ENCODE results near the gene CXCL14.

The CXCL14 gene

GRCh38 chr5:135596788-135597187 is 18.0 kb upstream of the CXCL14 start:
- Histone ChIP-seq H4K91ac (ENCODE audit: low read depth, low read length) (no peak overlapping the region), H2BK5ac (ENCODE audit: low read depth, low read length, poor library complexity) (no peak overlapping the region), H3K9ac (ENCODE audit: low read length) (no peak overlapping the region), H3K27me3 (ENCODE audit: insufficient read depth, low read length) (no peaks in the 10 kb centered on the region), H4K12ac (ENCODE audit: low read depth, low read length) (no peak overlapping the region), H3K23ac (ENCODE audit: low read length) (no peak overlapping the region), H2BK12ac (ENCODE audit: low read length) (no peak overlapping the region), H2AK5ac (ENCODE audit: low read length) (no peak overlapping the region), H3K27ac (ENCODE audit: low read depth, low read length) (no peak overlapping the region), H2BK120ac (ENCODE audit: insufficient read depth, low read length, poor library complexity) (no peak overlapping the region), H3K4me2 (ENCODE audit: low read length) (no peak overlapping the region), H3K18ac (ENCODE audit: low read length) (no peak overlapping the region), H3K9me3 (ENCODE audit: insufficient read depth, low read depth, low read length) (no peaks in the 10 kb centered on the region), H3K4me1 (ENCODE audit: control insufficient read depth in 1 of 2, insufficient read depth in 2 of 2, low read length in 2 of 2) (peaks cover 0 to 3% of the 10 kb centered on the region in 2 experiments), H3K14ac (ENCODE audit: low read length) (no peak overlapping the region), H3K79me2 (ENCODE audit: control insufficient read depth, insufficient read depth, low read length, poor library complexity) (no peaks in the 10 kb centered on the region), H3K36me3 (ENCODE audit: control insufficient read depth in 1 of 2, insufficient read depth in 2 of 2, low read length in 2 of 2) (no peaks in the 10 kb centered on the region), H2AFZ (ENCODE audit: insufficient read depth, low read length, poor library complexity) (no peak overlapping the region), H3K4me3 (ENCODE audit: low read depth, low read length) (no peak overlapping the region), H3K4ac (ENCODE audit: low read depth, low read length) (no peak overlapping the region), H4K8ac (ENCODE audit: low read depth, low read length) (no peak overlapping the region), H3K79me1 (ENCODE audit: low read length) (no peaks in the 10 kb centered on the region)
- no CpG with 5 or more reads among the region's 3 CpGs for WGBS (ENCODE audit: extremely low coverage, insufficient coverage, insufficient read length)
- DNase-seq, result no peak

- Histone ChIP-seq H3K18ac (ENCODE audit: low read length) (no peak overlapping the region), H4K91ac (ENCODE audit: low read depth, low read length) (no peak overlapping the region), H2BK120ac (ENCODE audit: insufficient read depth, low read length, poor library complexity) (no peak overlapping the region), H2BK12ac (ENCODE audit: low read length) (no peak overlapping the region), H3K9me3 (ENCODE audit: insufficient read depth, low read depth, low read length) (no peaks in the 10 kb centered on the region), H3K23ac (ENCODE audit: low read length) (no peak overlapping the region), H3K79me1 (ENCODE audit: low read length) (no peaks in the 10 kb centered on the region), H3K79me2 (ENCODE audit: control insufficient read depth, insufficient read depth, low read length, poor library complexity) (no peaks in the 10 kb centered on the region), H2AK5ac (ENCODE audit: low read length) (no peak overlapping the region), H3K27ac (ENCODE audit: low read depth, low read length) (no peak overlapping the region), H3K4me2 (ENCODE audit: low read length) (no peak overlapping the region), H3K4ac (ENCODE audit: low read depth, low read length) (no peak overlapping the region), H3K4me3 (ENCODE audit: low read depth, low read length) (no peak overlapping the region), H3K14ac (ENCODE audit: low read length) (no peak overlapping the region), H4K8ac (ENCODE audit: low read depth, low read length) (no peak overlapping the region), H2AFZ (ENCODE audit: insufficient read depth, low read length, poor library complexity) (no peak overlapping the region), H3K9ac (ENCODE audit: low read length) (no peak overlapping the region), H4K12ac (ENCODE audit: low read depth, low read length) (no peak overlapping the region), H2BK5ac (ENCODE audit: low read depth, low read length, poor library complexity) (no peak overlapping the region), H3K27me3 (ENCODE audit: insufficient read depth, low read length) (no peaks in the 10 kb centered on the region), H3K4me1 (ENCODE audit: control insufficient read depth in 1 of 2, insufficient read depth in 2 of 2, low read length in 2 of 2) (peaks cover 0 to 3% of the 10 kb centered on the region in 2 experiments), H3K36me3 (ENCODE audit: control insufficient read depth in 1 of 2, insufficient read depth in 2 of 2, low read length in 2 of 2) (no peaks in the 10 kb centered on the region)
- WGBS (ENCODE audit: extremely low coverage, insufficient coverage, insufficient read length), result no CpG with 5 or more reads among the region's 5 CpGs
- DNase-seq, result no peak
These were observed 17.5 kb upstream of the CXCL14 start for GRCh38 chr5:135596157-135596763.

GRCh38 chr5:135594416-135594960 is 15.7 kb upstream of the CXCL14 start:
- H2AK5ac ChIP-seq (ENCODE audit: low read length), result no peak overlapping the region
- no peak overlapping the region for H3K14ac ChIP-seq (ENCODE audit: low read length)
- no peak for DNase-seq
- no peak overlapping the region for H2BK5ac ChIP-seq (ENCODE audit: low read depth, low read length, poor library complexity)
- no peak overlapping the region for H3K9ac ChIP-seq (ENCODE audit: low read length)
- H3K36me3 ChIP-seq (ENCODE audit: control insufficient read depth in 1 of 2, insufficient read depth in 2 of 2, low read length in 2 of 2), result no peaks in the 10 kb centered on the region
- no peak overlapping the region for H2AFZ ChIP-seq (ENCODE audit: insufficient read depth, low read length, poor library complexity)
- no peak overlapping the region for H3K4ac ChIP-seq (ENCODE audit: low read depth, low read length)
- H3K23ac ChIP-seq (ENCODE audit: low read length), result no peak overlapping the region
- H3K79me2 ChIP-seq (ENCODE audit: control insufficient read depth, insufficient read depth, low read length, poor library complexity), result no peaks in the 10 kb centered on the region
- H3K79me1 ChIP-seq (ENCODE audit: low read length), result no peaks in the 10 kb centered on the region
- WGBS (ENCODE audit: extremely low coverage, insufficient coverage, insufficient read length), result no CpG with 5 or more reads among the region's 2 CpGs
- H2BK120ac ChIP-seq (ENCODE audit: insufficient read depth, low read length, poor library complexity), result no peak overlapping the region
- H3K4me2 ChIP-seq (ENCODE audit: low read length), result no peak overlapping the region
- no peaks in the 10 kb centered on the region for H3K9me3 ChIP-seq (ENCODE audit: insufficient read depth, low read depth, low read length)
- no peak overlapping the region for H4K91ac ChIP-seq (ENCODE audit: low read depth, low read length)
- no peak overlapping the region for H3K18ac ChIP-seq (ENCODE audit: low read length)
- no peak overlapping the region for H2BK12ac ChIP-seq (ENCODE audit: low read length)
- H4K12ac ChIP-seq (ENCODE audit: low read depth, low read length), result no peak overlapping the region
- H4K8ac ChIP-seq (ENCODE audit: low read depth, low read length), result no peak overlapping the region
- H3K4me1 ChIP-seq (ENCODE audit: control insufficient read depth in 1 of 2, insufficient read depth in 2 of 2, low read length in 2 of 2), result peaks cover 0 to 3% of the 10 kb centered on the region in 2 experiments
- H3K27me3 ChIP-seq (ENCODE audit: insufficient read depth, low read length), result no peaks in the 10 kb centered on the region
- no peak overlapping the region for H3K27ac ChIP-seq (ENCODE audit: low read depth, low read length)
- H3K4me3 ChIP-seq (ENCODE audit: low read depth, low read length), result no peak overlapping the region

GRCh38 chr5:135593886-135594285 is 15.1 kb upstream of the CXCL14 start:
- no peak overlapping the region for H2BK5ac ChIP-seq (ENCODE audit: low read depth, low read length, poor library complexity)
- H3K18ac ChIP-seq (ENCODE audit: low read length), result no peak overlapping the region
- H3K9ac ChIP-seq (ENCODE audit: low read length), result no peak overlapping the region
- H2BK120ac ChIP-seq (ENCODE audit: insufficient read depth, low read length, poor library complexity), result no peak overlapping the region
- H3K23ac ChIP-seq (ENCODE audit: low read length), result no peak overlapping the region
- no peak overlapping the region for H3K27ac ChIP-seq (ENCODE audit: low read depth, low read length)
- no peaks in the 10 kb centered on the region for H3K4me1 ChIP-seq (ENCODE audit: control insufficient read depth in 1 of 2, insufficient read depth in 2 of 2, low read length in 2 of 2)
- H4K91ac ChIP-seq (ENCODE audit: low read depth, low read length), result no peak overlapping the region
- no peak overlapping the region for H2BK12ac ChIP-seq (ENCODE audit: low read length)
- no peak overlapping the region for H2AK5ac ChIP-seq (ENCODE audit: low read length)
- H3K4me2 ChIP-seq (ENCODE audit: low read length), result no peak overlapping the region
- no peak overlapping the region for H4K8ac ChIP-seq (ENCODE audit: low read depth, low read length)
- H3K9me3 ChIP-seq (ENCODE audit: insufficient read depth, low read depth, low read length), result no peaks in the 10 kb centered on the region
- no CpG with 5 or more reads among the region's 2 CpGs for WGBS (ENCODE audit: extremely low coverage, insufficient coverage, insufficient read length)
- H3K36me3 ChIP-seq (ENCODE audit: control insufficient read depth in 1 of 2, insufficient read depth in 2 of 2, low read length in 2 of 2), result no peaks in the 10 kb centered on the region
- no peaks in the 10 kb centered on the region for H3K79me1 ChIP-seq (ENCODE audit: low read length)
- H3K14ac ChIP-seq (ENCODE audit: low read length), result no peak overlapping the region
- H2AFZ ChIP-seq (ENCODE audit: insufficient read depth, low read length, poor library complexity), result no peak overlapping the region
- H3K4me3 ChIP-seq (ENCODE audit: low read depth, low read length), result no peak overlapping the region
- no peak overlapping the region for H3K4ac ChIP-seq (ENCODE audit: low read depth, low read length)
- H3K79me2 ChIP-seq (ENCODE audit: control insufficient read depth, insufficient read depth, low read length, poor library complexity), result no peaks in the 10 kb centered on the region
- DNase-seq, result peak; percentile 26 to 71
- H3K27me3 ChIP-seq (ENCODE audit: insufficient read depth, low read length), result no peaks in the 10 kb centered on the region
- H4K12ac ChIP-seq (ENCODE audit: low read depth, low read length), result no peak overlapping the region
